ENCODE measurements around the gene UCHL5. TPM values are rescaled to one million over a fixed set of nuclear protein-coding genes. Genes with fewer than 3 reads are reported as not detected.

The UCHL5 gene
- total RNA-seq, 2 donors from 2014 or later = 21.0 to 40.8 TPM

- DNase-seq (ENCODE audit: low spot score) (no peak), ATAC-seq (ENCODE audit: insufficient number of reproducible peaks, low FRiP score, low read depth) (no peak)
- H3K4me3 ChIP-seq = no peak overlapping the region
- no peak overlapping the region for H3K27ac ChIP-seq
- H3K27me3 ChIP-seq (replicated peaks; ENCODE audit: insufficient read depth) = no peaks in the 10 kb centered on the region
- H3K36me3 ChIP-seq = peaks cover 6% of the 10 kb centered on the region
- no peaks in the 10 kb centered on the region for H3K9me3 ChIP-seq
- peaks cover 0 to 11% of the 10 kb centered on the region in 2 donors for H3K4me1 ChIP-seq (ENCODE audit: control insufficient read depth in 1 of 2, low read depth in 2 of 2)
- TF ChIP-seq CTCF (IDR thresholded peaks at IDR 0.05) = no peak
Observed at GRCh38 chr1:193087893-193088292, 28.7 kb upstream of the UCHL5 start.

- no peak overlapping the region for H3K4me3 ChIP-seq
- ATAC-seq (ENCODE audit: insufficient number of reproducible peaks, low FRiP score, low read depth) (no peak), DNase-seq (ENCODE audit: low spot score) (no peak)
- H3K36me3 ChIP-seq = peaks cover 8% of the 10 kb centered on the region
- peaks cover 0 to 11% of the 10 kb centered on the region in 2 donors for H3K4me1 ChIP-seq (ENCODE audit: control insufficient read depth in 1 of 2, low read depth in 2 of 2)
- no peaks in the 10 kb centered on the region for H3K9me3 ChIP-seq
- H3K27ac ChIP-seq = no peak overlapping the region
- no peaks in the 10 kb centered on the region for H3K27me3 ChIP-seq (replicated peaks; ENCODE audit: insufficient read depth)
- no peak for TF ChIP-seq CTCF (IDR thresholded peaks at IDR 0.05)
Observed at GRCh38 chr1:193086342-193086741, 27.2 kb upstream of the UCHL5 start.

GRCh38 chr1:193085263-193085662 is 26.1 kb upstream of the UCHL5 start:
- no peak overlapping the region for H3K27ac ChIP-seq
- no peak for TF ChIP-seq CTCF (IDR thresholded peaks at IDR 0.05)
- no peak overlapping the region for H3K4me3 ChIP-seq
- ATAC-seq (ENCODE audit: insufficient number of reproducible peaks, low FRiP score, low read depth) (no peak), DNase-seq (ENCODE audit: low spot score) (no peak)
- peaks cover 0 to 11% of the 10 kb centered on the region in 2 donors for H3K4me1 ChIP-seq (ENCODE audit: control insufficient read depth in 1 of 2, low read depth in 2 of 2)
- no peaks in the 10 kb centered on the region for H3K9me3 ChIP-seq
- no peaks in the 10 kb centered on the region for H3K27me3 ChIP-seq (replicated peaks; ENCODE audit: insufficient read depth)
- H3K36me3 ChIP-seq = peaks cover 8% of the 10 kb centered on the region

GRCh38 chr1:193083365-193084088 is 24.4 kb upstream of the UCHL5 start:
- ATAC-seq (ENCODE audit: insufficient number of reproducible peaks, low FRiP score, low read depth) (no peak), DNase-seq (ENCODE audit: low spot score) (no peak)
- Histone ChIP-seq H3K36me3 (peaks cover 15% of the 10 kb centered on the region), H3K4me1 (ENCODE audit: control insufficient read depth in 1 of 2, low read depth in 2 of 2) (peaks cover 0 to 11% of the 10 kb centered on the region in 2 donors), H3K27ac (no peak overlapping the region), H3K9me3 (no peaks in the 10 kb centered on the region), H3K27me3 (replicated peaks; ENCODE audit: insufficient read depth) (no peaks in the 10 kb centered on the region), H3K4me3 (no peak overlapping the region)
- TF ChIP-seq CTCF (IDR thresholded peaks at IDR 0.05) = no peak

GRCh38 chr1:193079187-193079586 is 20.0 kb upstream of the UCHL5 start:
- Histone ChIP-seq H3K36me3 (peaks cover 30% of the 10 kb centered on the region), H3K4me1 (ENCODE audit: control insufficient read depth in 1 of 2, low read depth in 2 of 2) (no peaks in the 10 kb centered on the region), H3K27me3 (replicated peaks; ENCODE audit: insufficient read depth) (no peaks in the 10 kb centered on the region), H3K4me3 (no peak overlapping the region), H3K9me3 (peaks cover 2% of the 10 kb centered on the region), H3K27ac (no peak overlapping the region)
- no peak for DNase-seq (ENCODE audit: low spot score)
- TF ChIP-seq CTCF (IDR thresholded peaks at IDR 0.05) = no peak
- ATAC-seq (ENCODE audit: insufficient number of reproducible peaks, low FRiP score, low read depth) = no peak

All from thoracic aorta (tissue), 2 donors.